Breast epithelium (tissue), 4 donors: ENCODE results near the gene KIF11. TPM values are rescaled to one million over a fixed set of nuclear protein-coding genes. Genes with fewer than 3 reads are reported as not detected.

Experiments
- DNase-seq, 2 donors: peaks; one replicate each; pipeline ENCODE4 v3.0.0-alpha.2; 2019; ENCODE audit warnings: low spot score in 2 of 2
- H3K27ac ChIP-seq, 2 donors: fragments of 200-600 bp; sonication (generic) in 1 of 2; one replicate each; pipeline ENCODE4 v1.5.1; 2016 to 2019; ENCODE audit warnings: mild to moderate bottlenecking in 1 of 2
- H3K27me3 ChIP-seq, 2 donors: fragments of 200-600 bp; sonication (generic) in 1 of 2; one replicate each; pipeline versions ENCODE4 v1.5.1 to v1.6.0; 2017 to 2019; ENCODE audit warnings: control low read depth in 1 of 2, mild to moderate bottlenecking in 1 of 2
- H3K36me3 ChIP-seq: fragments of 200-600 bp; one replicate; pipeline ENCODE4 v1.5.1; 2019
- H3K4me1 ChIP-seq, 2 donors: fragments of 200-600 bp; sonication (generic); one replicate each; pipeline ENCODE4 v1.5.1; 2016 to 2019; ENCODE audit warnings: control low read depth in 1 of 2
- H3K4me3 ChIP-seq, 3 donors: fragments of 200-600 bp; sonication (generic); 1 replicate in 2 of 3; 2 replicates in 1 of 3; pipeline ENCODE4 v1.5.1; 2016 to 2019; ENCODE audit warnings: mild to moderate bottlenecking in 3 of 3, moderate library complexity in 2 of 3
- H3K9me3 ChIP-seq, 2 donors: fragments of 200-600 bp; sonication (generic) in 1 of 2; one replicate each; pipeline ENCODE4 v1.5.1; 2016 to 2019; ENCODE audit warnings: control low read depth in 1 of 2
- CTCF ChIP-seq, 3 donors: fragments of 450-650 bp; IDR thresholded peaks; one replicate each; pipeline ENCODE4 v1.5.1; 2016 to 2017; ENCODE audit warnings: antibody characterized with exemption in 3 of 3, mild to moderate bottlenecking in 3 of 3, moderate library complexity in 3 of 3
- POLR2A ChIP-seq: fragments of 450-650 bp; IDR thresholded peaks from one replicate; pipeline ENCODE4 v1.6.1; 2016; ENCODE audit warnings: antibody characterized with exemption, mild to moderate bottlenecking, moderate library complexity
- POLR2AphosphoS5 ChIP-seq, 3 donors: sonication (generic); formaldehyde crosslinking; IDR thresholded peaks; one replicate each; pipeline ENCODE4 v1.6.1; 2017; ENCODE audit warnings: antibody characterized with exemption in 3 of 3
- intact Hi-C: fragments of 100-400 bp; cut with DNase I; formaldehyde crosslinking; loops from one replicate; pipeline ENCODE4 v1.15.1; 2023; ENCODE audit warnings: low total_unique reads
- total RNA-seq, 3 donors: library from RNA; depleted of rRNA; stranded (reverse); fragments of >200 nt; gene quantifications; one replicate each; pipeline ENCODE4 v1.1.0, GENCODE V29; 2016

The KIF11 gene
- total RNA-seq, 3 donors from 2014 or later, result 0.66 to 2.6 (median 1.6) TPM

GRCh38 chr10:92657024-92657423, 64.1 kb downstream of the KIF11 start:
- intact Hi-C loops, result no loop called here
- no peaks in the 10 kb centered on the region for H3K36me3 ChIP-seq
- no peaks in the 10 kb centered on the region for H3K27me3 ChIP-seq
- H3K27ac ChIP-seq, result no peak overlapping the region
- DNase-seq, result no peak
- H3K9me3 ChIP-seq, result peaks cover 0 to 4% of the 10 kb centered on the region in 2 donors
- H3K4me3 ChIP-seq, result no peak overlapping the region
- TF ChIP-seq POLR2AphosphoS5 (IDR thresholded peaks at IDR 0.05) (no peak), POLR2A (no peak), CTCF (IDR thresholded peaks at IDR 0.05) (no peak)
- no peaks in the 10 kb centered on the region for H3K4me1 ChIP-seq

GRCh38 chr10:92662848-92663247, 69.9 kb downstream of the KIF11 start:
- no peak overlapping the region for H3K4me3 ChIP-seq
- no peaks in the 10 kb centered on the region for H3K4me1 ChIP-seq
- H3K9me3 ChIP-seq, result peaks cover 9 to 31% of the 10 kb centered on the region in 2 donors
- H3K27ac ChIP-seq, result no peak overlapping the region
- intact Hi-C loops, result no loop called here
- DNase-seq, result no peak
- no peaks in the 10 kb centered on the region for H3K27me3 ChIP-seq
- TF ChIP-seq POLR2AphosphoS5 (IDR thresholded peaks at IDR 0.05) (no peak), POLR2A (no peak), CTCF (IDR thresholded peaks at IDR 0.05) (no peak)
- no peaks in the 10 kb centered on the region for H3K36me3 ChIP-seq

- Histone ChIP-seq H3K4me3 (no peak overlapping the region), H3K9me3 (peaks cover 9 to 31% of the 10 kb centered on the region in 2 donors), H3K27me3 (no peaks in the 10 kb centered on the region), H3K27ac (no peak overlapping the region), H3K36me3 (no peaks in the 10 kb centered on the region), H3K4me1 (no peaks in the 10 kb centered on the region)
- no peak for DNase-seq
- TF ChIP-seq CTCF (IDR thresholded peaks at IDR 0.05) (no peak), POLR2A (no peak), POLR2AphosphoS5 (IDR thresholded peaks at IDR 0.05) (no peak)
- intact Hi-C loops, result no loop called here
Measured at GRCh38 chr10:92664322-92664721, 71.4 kb downstream of the KIF11 start.

GRCh38 chr10:92667078-92667477, 74.1 kb downstream of the KIF11 start:
- intact Hi-C loops, result no loop called here
- DNase-seq, result no peak
- Histone ChIP-seq H3K27ac (no peak overlapping the region), H3K4me1 (no peaks in the 10 kb centered on the region), H3K4me3 (no peak overlapping the region), H3K36me3 (no peaks in the 10 kb centered on the region), H3K9me3 (peaks cover 9 to 26% of the 10 kb centered on the region in 2 donors), H3K27me3 (no peaks in the 10 kb centered on the region)
- TF ChIP-seq POLR2A (no peak), CTCF (IDR thresholded peaks at IDR 0.05) (no peak), POLR2AphosphoS5 (IDR thresholded peaks at IDR 0.05) (no peak)

GRCh38 chr10:92677708-92678107, 84.8 kb downstream of the KIF11 start:
- DNase-seq, result no peak
- Histone ChIP-seq H3K27ac (no peak overlapping the region), H3K4me1 (no peaks in the 10 kb centered on the region), H3K4me3 (no peak overlapping the region), H3K9me3 (no peaks in the 10 kb centered on the region), H3K36me3 (no peaks in the 10 kb centered on the region), H3K27me3 (no peaks in the 10 kb centered on the region)
- intact Hi-C loops, result no loop called here
- no peak for TF ChIP-seq CTCF (IDR thresholded peaks at IDR 0.05)
- no peak for TF ChIP-seq POLR2AphosphoS5 (IDR thresholded peaks at IDR 0.05)
